Ecto neural progenitor cell (in vitro differentiated cells): ENCODE data around the gene ARSI.

ENCODE experiments used
- DNase-seq: peaks from one replicate; pipeline ENCODE4 v3.0.0-alpha.2; 2018; ENCODE audit warnings: low spot score

Gene ARSI

DNA sequence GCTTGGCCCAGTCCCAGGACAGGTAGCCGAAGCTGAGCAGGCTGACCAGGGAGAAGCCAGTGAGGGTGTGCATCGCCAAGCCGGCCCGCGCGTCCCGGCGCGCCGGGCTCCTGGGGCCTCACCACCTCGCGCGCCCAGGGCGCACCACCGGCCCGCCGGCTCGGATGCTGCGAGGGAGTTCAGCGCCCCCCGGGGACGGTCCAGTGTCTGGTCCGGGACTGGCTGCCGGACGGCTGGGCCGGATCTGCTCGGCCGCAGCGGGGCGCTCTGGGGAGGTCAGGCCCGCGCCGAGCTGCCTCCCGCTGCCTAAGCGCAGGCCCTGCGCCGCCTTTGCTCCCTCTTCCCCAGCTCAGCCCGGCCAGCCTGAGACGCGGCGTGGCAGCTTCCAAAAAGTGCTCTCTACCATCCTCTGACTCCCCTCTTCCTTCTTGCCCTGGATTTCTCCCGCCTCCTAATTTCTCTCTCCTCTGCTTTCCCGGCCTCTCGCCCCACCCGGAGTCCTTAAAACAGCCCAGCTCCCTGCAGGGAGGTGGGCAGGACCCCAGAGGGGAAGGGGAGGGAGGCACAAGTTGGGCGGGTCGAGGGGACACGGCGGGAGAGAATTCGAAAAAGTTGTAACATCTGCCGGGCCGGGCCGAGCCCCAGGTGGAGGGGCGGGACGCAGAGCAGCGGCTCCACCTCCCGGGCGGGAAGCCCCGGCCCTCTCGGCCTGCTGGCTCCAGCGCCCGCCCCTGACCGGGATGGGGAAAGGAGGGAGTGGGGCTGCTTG lies at the start of gene ARSI:
TSS of gene ARSI (minus strand) at position 605 of the 769 bp plus-strand sequence. CDS start at position 73, 532 bp downstream.
- DNase-seq: peak; percentile 84

DNA sequence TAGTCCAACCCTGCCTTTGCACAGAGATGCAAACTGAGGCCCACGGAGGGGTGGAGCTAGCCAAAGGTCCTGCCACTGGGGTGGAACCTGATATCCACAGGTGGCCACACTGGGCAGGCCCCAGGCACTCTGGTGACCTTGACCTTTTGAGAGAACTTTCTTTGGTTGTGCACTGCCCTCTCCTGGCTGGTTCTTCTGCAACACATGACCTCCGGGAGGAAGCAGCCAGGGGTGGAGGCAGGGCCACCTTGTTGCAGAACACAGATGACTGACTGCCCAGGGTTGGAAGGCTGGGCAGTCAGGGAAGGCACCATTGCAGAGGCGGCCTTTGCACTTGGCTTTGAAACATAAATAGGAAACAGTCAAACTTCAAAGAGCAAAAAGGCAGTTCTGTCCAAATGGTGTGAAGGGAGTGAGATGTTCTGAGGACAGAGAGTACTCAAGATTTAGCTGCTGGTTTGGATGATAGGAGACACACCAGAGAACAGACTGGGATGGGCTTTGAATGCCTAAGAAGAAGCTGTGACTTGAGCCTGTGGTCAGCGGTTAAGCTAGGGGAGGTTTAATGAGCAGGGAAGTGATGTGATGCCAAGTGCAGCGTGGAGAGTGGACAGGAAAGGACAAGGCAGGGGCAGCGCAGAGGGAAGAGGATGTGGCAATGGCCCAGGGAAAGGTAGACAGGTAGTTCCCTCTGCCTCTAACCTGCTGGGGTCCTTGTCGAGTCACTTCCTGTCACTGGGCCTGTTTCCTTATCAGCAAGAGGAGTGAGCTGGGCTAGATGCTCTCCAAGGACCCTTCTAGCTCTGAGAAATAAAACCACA lies 48.0 kb upstream of the ARSI start:
- DNase-seq: peak; percentile 76

DNA sequence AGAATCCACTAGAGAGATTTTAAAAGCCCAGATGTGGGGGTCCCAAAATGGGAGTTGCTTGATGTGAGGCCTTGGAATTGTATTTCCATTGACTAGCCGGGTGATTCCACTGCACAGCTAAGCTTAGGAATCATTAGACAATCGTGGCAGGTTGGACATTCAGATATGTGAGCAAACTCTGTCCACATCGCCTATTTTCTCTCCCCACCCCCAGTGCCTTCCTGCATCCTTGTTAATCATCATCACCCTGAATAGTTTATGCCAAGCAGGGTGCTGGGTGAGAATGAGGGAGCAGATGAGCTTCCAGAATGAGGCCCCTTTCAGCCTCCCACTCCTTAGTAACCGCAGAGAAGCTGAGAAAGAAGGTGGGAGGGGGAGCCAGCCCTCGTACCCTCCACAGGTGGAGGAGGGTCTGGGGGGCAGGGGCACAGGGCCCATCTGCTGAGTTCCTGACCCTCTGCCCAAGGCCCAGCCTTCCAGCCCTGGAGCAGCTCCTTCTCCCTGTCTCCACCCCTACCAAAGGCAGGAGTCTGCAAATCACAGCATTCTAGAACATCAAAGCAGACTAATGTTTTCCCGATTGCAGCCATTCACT lies 47.1 kb upstream of the ARSI start:
- no peak for DNase-seq

DNA sequence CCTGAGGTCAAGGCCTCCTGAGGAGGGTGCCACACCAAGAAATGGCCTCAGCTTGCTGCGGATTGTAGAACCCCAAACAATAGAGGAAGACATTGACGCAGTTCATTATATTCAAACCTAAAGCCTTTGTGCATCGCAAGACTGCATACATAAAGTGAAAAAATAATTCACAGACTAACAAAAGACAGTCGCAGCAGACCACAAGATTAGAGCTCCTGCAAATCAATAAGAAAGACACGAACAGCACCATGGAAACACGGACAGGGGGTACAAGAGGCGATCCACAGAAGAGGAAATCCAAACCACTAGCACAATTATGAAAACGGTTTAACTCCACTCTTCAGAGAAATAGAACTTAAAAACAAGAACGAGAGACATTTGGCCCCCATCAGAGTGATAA lies 44.7 kb upstream of the ARSI start:
- no peak for DNase-seq

DNA sequence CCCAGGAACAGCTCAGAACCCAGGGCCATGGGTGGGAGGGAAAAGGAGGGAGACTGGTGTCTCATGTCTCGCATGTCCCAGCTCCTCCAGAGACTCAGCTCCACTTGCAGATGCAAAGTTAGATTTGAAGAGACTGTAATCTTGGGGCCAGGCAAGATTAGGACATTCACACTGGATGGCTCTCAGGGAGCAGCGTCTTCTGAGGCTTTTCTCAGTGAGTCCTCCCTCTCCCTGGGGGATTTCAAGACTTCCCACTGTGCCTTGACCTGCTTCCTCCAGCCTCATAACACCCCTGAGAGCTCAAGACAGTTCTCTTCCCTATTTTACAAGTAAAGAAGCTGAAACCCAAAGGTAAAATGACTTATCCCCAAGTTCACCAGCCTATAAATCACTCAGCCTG lies 44.3 kb upstream of the ARSI start:
- no peak for DNase-seq

DNA sequence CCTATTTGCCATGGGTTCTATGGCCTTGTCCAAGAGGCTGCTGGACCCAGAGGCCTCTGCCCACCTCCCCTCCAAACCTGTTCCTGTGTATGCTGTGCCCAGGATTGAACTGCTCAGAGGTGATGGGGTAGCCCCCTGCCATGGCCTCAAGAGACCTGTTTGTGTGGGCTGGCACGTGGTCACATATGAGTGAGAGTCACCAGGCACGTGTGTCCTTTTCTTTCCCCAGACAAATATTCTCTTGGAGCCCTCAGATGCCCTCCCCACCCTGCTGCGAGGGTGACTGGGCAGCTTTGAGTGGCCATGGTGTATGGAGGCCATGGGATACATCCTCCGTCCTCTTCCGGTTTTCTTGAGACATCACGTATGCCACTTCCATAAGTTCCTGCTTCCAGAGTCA lies 43.9 kb upstream of the ARSI start:
- DNase-seq: no peak

DNA sequence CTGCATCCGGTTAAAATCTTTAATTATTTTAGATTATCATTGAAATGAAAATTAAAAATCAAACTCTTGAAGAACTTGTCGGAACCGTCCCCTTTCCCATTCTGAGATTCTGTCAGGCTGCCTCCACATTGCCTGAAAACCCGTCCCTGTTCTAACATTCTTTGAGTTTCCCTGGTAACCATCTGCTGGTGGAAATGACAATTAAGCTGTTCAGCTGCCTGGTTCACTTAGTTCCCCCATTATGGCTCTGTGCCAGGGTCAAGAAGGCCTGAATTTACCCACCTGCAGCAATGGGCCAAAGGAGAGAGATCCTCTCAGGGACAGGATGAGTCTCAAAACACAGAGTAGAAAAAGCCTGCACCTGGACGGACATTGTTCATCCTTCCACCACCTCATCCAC lies 43.0 kb upstream of the ARSI start:
- no peak for DNase-seq

DNA sequence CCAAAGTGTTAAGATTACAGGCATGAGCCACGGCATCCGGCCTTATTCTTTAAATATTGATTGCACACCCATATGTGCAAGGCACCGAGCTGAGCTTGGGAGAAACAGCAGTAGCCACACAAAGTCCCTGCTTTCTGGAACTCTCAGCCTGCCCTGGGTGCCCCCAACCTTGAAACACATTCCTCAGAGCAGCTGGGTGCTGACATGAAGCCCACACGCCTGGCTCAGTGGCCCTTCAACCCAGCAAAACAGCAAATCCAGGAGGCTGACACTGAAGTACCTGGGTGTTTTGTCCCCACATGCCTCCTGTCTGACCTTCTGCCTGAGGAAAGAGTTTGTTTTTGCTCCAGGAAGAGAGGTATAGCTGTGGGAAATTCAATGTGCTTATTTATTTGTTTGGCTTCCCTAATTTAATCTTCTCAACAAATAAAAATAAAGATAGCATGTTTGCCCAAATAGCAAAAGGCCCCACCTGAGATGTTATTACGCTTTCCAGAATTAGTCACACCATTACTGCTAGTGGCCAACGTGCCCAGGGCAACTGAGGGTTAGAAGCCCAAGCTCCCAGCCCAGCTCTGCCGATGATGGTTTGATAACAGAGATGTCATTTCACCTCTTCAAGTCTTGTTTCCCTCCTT lies 41.4 kb upstream of the ARSI start:
- no peak for DNase-seq

DNA sequence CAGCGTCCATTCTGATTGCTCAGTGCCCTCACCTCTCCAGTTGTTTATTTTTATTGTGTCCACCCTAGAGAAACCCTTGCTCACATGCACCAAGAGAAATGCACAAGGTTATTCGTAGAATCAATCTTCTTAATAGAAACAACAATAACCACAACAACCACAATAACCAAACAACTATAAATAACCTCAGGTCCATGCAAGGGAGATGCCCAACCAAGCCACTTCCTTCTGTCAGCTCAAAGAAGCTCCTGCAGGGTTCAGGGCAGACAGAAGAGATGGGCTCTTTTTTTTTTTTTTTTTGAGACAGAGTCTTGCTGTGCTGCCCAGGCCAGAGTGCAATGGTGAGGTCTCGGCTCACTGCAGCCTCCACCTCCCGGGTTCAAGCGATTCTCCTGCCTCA lies 39.9 kb upstream of the ARSI start:
- DNase-seq: no peak

DNA sequence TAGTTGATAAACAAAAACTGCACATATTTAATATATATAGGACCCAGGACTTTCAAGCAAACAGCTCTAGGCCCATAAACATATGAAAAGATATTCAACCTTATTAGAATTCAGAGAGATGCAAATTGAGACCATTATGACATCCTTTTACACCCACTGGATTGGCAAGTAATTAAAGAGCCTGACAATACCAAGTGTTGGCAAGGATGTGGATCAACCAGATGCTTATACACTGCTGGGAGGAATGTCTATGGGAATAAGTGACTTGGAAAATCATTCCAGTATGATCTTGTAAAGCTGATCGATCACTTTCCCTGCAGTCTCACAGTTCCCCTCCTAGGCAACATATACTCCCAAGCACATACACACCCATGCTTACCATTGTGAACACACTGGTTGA lies 39.3 kb upstream of the ARSI start:
- DNase-seq: no peak

DNA sequence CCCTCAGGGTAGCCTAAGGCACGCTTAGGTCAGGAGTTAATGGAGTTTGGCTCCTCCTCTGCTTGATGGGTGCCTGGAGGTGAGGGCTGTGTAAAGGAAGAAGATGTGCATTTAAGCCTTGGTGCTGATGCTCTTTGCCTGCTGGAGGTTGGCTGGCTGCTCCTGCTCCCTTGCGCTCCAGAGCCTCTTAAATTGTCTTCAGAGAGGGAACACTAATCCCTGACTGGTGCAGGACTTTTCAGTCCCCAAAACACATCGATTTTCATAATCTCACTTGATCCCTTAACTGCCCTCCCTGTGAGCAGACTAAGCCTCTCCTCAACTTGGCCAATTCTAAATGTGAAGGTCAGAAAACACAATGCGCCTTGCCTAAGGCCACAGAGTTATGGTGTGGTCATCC lies 38.6 kb upstream of the ARSI start:
- no peak for DNase-seq

DNA sequence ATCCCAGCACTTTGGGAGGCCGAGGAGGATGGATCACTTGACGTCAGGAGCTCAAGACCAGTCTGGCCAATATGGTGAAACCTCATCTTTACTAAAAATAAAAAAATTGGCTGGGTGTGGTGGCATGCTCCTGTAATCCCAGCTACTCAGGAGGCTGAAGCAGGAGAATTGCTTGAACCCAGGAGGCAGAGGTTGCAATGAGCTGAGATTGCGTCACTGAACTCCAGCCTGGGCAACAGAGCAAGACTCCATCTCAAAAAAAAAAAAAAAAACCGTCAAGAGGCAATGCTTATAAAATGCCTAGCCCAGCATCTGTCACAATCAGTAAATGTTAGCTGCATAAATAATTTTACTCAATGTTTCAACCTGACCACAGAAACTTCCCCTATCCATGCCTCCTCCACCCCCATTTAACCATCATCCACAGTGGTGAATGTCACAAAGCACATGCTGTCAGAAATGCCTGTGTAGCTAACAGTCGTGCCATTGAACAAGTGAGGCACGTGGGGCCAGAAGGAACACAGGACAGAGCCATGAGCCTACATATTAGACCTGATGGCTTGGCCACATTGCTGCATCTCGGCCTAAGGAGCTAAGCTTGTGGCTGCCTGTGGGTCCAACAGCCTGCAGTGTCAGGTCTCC lies 38.0 kb upstream of the ARSI start:
- DNase-seq: no peak

DNA sequence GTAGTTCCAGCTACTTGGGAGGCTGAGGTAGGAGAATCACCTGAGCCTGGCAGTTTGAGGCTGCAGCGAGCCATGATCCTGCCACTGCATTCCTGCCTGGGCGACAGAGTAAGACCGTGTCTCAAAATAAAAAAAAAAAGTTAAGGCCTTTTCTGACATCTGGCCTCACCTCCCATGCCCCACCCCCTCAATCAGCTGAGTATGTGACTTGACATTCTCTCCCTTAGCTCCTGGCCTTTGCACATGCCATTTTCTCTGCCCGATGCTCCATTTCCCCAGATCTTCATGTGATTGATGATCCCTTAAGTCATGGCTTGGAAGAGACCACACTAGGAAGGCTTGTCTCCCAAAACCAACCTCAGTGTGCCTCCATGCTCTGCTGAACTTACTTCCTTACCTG lies 37.1 kb upstream of the ARSI start:
- no peak for DNase-seq

DNA sequence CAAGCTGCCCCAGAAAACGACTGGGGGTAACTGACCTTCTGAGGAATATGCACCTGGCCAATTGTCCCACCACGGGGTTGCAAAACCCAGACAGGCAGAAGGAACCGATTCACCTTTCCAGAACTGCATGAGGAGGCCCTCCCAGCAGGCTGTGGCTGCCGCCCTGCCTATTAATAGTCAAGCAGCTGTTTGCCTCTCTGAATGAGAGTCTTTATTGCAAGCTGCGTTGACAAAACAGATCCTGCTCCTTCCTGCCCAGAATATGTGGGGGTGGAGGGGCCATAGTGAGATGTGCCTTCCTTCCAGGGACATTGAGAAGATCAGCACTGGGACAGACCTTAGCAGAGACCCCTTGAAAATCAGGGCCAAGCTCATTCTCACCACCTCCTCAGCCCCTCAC lies 36.5 kb upstream of the ARSI start:
- DNase-seq: no peak

DNA sequence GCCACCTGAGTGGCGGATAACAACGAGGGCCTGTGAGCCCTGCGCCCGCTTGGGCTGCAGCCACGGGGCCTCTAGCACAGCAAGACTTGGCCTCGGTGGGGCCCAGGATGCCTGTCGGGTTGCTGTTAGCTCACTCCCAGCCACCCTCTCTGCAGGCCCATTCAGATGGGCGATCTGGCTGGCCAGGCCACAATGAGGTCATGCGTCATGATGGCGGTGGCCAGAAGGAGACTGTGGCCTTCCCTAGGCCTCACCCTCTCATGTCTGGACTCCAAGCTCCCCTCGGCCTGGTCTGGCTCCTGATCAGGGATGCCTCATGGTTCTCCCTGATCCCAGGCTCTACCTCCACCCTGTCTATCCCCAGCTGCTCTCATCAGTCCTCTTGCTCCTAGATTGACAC lies 35.8 kb upstream of the ARSI start:
- no peak for DNase-seq

DNA sequence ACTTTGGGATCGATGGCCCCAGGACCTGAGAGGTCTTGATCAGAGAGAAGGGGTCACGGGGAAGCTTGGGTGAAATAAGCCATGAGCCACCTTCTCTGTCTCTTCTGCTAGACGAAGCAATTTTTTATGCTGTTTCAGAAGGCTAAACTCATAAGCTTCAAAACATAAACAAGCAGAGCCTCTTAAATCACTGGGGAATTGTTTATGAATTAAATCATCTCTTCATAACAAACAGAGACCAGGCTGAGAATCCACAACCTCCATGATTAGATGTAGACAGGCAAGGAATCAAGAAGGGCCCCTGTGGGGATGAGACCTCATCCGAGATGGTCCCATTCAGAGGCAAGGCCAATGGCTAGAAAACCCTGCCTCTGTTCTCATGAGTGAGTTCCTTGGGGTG lies 33.1 kb upstream of the ARSI start:
- no peak for DNase-seq

DNA sequence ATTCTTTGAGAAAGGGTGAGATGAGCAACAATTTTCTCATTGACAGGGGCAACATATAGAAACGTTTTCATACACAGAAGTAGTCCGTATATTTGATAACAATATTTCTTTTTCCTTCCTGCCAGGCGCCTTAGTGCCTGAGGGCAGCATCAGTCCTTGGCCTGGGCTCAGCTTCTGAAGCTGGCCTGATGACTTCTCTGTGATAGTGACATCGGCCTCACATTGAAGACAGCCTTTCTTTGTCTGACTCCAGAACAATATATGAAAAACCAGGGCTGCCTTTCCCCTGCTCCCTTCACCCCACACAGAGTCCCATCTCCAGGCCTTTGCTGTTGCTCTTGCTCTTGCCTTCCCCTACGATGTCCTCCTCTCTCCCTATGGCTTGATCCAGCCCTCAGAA lies 30.7 kb upstream of the ARSI start:
- no peak for DNase-seq

DNA sequence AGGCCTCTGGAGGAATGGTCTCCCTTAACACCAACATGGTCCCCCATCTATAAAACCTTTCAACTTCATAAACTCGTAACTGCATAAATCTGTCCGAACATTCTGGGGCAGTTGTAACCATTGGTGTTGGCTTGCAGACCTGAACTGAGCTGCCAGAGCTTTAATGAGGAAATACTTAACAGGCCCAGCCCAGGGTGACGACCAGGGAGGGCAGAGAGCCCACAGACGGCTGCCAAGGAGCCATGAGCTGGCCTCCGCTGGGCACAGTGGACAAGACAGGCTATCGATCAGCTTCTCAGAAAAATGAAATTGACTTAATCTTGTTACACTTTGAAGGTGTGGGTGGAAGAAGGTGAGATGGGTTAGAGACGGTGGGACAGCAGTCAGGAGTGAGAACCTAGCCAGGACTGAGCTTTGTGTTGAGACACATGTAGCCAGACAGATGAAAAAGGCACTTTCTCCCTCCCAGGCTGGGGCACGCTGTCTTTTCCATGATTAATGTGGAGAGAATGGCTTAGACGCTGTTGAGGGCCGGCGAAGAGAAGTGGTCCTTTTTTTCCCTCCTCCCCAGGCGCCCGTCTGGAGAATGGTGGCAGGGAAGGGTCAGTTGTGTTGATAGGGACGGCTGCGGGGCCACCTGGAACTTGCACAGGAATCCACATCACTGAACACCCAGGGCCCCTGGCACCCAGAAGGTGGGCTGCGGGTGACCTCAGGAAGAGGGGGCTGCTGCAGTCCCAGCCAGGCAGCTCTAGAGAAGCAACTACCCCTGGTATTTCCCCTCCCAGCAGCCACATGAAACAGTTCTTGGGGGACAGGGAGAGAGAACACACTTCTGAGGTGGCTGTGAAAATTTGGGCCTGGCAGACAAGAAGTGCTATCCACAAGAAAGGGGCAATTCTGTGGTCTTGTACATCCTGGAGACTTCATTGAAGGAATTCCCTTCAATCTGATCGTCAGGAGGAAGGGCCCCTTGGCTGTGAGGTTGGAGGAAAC lies 27.5 kb upstream of the ARSI start:
- DNase-seq: no peak

DNA sequence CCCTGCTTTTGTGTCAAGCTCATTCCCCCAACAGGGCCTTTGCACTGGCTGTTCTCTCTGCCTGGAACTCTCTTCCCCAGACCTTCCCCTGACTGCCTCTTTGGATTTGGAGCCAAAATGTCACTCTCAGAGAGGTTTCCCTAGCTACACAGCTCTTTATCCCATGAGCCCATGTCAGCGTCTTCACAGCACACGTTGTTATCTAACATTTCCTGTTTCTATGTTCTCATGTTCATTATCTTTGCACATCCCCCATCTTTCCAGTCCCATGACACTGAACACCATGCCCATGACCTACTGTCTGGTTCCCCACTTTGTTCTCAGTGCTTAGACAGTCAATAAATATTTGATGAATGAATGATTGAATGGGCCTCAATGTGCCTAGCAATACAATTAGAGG lies 26.3 kb upstream of the ARSI start:
- DNase-seq: no peak

DNA sequence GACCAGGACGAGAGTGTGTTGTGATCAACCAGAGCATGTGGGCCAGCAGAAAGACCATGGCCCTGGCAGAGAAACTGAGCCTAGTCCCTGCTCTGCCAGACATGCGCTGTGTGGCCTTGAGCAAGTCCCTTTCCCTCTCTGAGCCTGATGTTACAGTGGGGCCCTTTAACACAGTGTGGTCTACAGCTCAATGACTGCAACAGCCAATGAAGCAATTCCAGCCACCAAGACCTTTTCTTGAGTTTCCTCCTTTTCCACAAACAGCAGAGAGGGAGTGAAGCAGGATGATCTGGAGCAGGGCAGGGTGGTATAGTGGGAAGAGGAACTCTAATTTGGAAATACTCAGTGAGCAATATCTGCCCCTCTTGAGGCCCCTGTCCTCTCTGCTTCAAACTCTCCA lies 25.8 kb upstream of the ARSI start:
- DNase-seq: no peak

DNA sequence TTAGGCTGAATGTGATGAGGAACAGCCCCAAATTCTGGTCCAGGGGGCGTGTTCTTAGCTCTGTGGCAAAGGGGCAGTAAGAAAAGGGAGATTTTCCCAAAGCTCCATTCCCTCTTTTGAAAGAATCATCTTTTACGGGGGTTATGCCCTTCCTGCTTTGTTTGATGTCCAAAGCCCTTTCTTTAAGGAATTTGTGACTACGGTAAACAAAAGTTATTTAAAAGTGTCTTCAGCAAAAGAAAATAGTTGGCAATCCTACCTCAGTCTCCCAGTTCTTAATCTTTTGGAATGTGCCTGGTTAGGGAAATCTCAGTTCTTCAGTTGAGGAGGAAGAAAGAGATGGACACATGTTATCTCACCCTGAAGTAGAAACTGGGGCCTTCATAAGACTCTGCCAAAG lies 24.4 kb upstream of the ARSI start:
- no peak for DNase-seq
